H1 (cell line): ENCODE measurements around the gene KLHL34. TPM values are rescaled to one million over a fixed set of nuclear protein-coding genes. Genes with fewer than 3 reads are reported as not detected.

Source experiments
- CTCF ChIA-PET: fragments of 300-600 bp; sonication (Branson Sonifier 250); formaldehyde crosslinking; loops from one replicate; lab custom pipeline; 2021; ENCODE audit not compliant: partially characterized antibody; lab: Charles Lee
- POLR2A ChIA-PET: fragments of 300-600 bp; sonication (Branson Sonifier 250); formaldehyde crosslinking; loops from one replicate; lab custom pipeline; 2021; ENCODE audit warnings: inconsistent platforms; ENCODE audit not compliant: partially characterized antibody; lab: Charles Lee
- DNase-seq, 2 experiments: peaks; one replicate each; pipeline versions ENCODE4 v3.0.0 to v3.0.0-alpha.2; 2010 to 2022; ENCODE audit warnings: low spot score in 2 of 2, low read depth in 1 of 2, mixed read lengths in 1 of 2
- FAIRE-seq: peaks from 2 replicates; lab custom pipeline; 2011; peaks lifted over from hg19 to GRCh38; lab: Jason Lieb, UNC
- H2AFZ ChIP-seq: 2 replicates; pipeline ENCODE4 v1.8.1; 2012; ENCODE audit warnings: low read length, inconsistent platforms
- H2AK5ac ChIP-seq: 2 replicates; pipeline ENCODE4 v1.6.1; 2013; ENCODE audit warnings: low read depth, low read length
- H2BK120ac ChIP-seq: replicated peaks from 2 replicates; pipeline ENCODE3; 2013; ENCODE audit warnings: low read depth, low read length, inconsistent platforms
- H2BK12ac ChIP-seq: 2 replicates; pipeline ENCODE4 v1.6.1; 2013; ENCODE audit warnings: low read depth, low read length
- H2BK15ac ChIP-seq: 2 replicates; pipeline ENCODE4 v1.6.1; 2013; ENCODE audit warnings: low read length
- H2BK20ac ChIP-seq: 2 replicates; pipeline ENCODE4 v1.6.1; 2013; ENCODE audit warnings: low read length
- H2BK5ac ChIP-seq: 2 replicates; pipeline ENCODE4 v1.6.1; 2013; ENCODE audit warnings: low read depth, low read length
- H3K14ac ChIP-seq: 2 replicates; pipeline ENCODE4 v1.6.1; 2013; ENCODE audit warnings: inconsistent platforms; ENCODE audit not compliant: insufficient read length
- H3K18ac ChIP-seq: 2 replicates; pipeline ENCODE4 v1.6.1; 2013; ENCODE audit warnings: low read length; ENCODE audit errors: extremely low read depth
- H3K23ac ChIP-seq: 2 replicates; pipeline ENCODE4 v1.6.1; 2013; ENCODE audit warnings: inconsistent platforms; ENCODE audit not compliant: insufficient read length
- H3K23me2 ChIP-seq: 2 replicates; pipeline ENCODE4 v1.6.1; 2013; ENCODE audit warnings: low read depth, low read length
- H3K27ac ChIP-seq: 2 replicates; pipeline ENCODE4 v1.6.1; 2011; ENCODE audit warnings: low read depth, low read length, inconsistent platforms
- H3K27me3 ChIP-seq, 4 experiments: replicated peaks in 1 of 4; 1 replicate in 1 of 4; 2 replicates in 3 of 4; pipeline versions ENCODE4 v1.6.1 to v1.8.1; 2011 to 2013; ENCODE audit warnings: low read length in 3 of 4, mild to moderate bottlenecking in 3 of 4, inconsistent platforms in 2 of 4, mixed read lengths in 2 of 4, moderate library complexity in 1 of 4; ENCODE audit not compliant: control insufficient read depth in 3 of 4, insufficient read depth in 3 of 4; ENCODE audit errors: extremely low read depth in 1 of 4
- H3K36me3 ChIP-seq, 4 experiments: 2 replicates each; pipeline versions ENCODE4 v1.6.1 to v1.8.1; 2011 to 2013; ENCODE audit warnings: mild to moderate bottlenecking in 4 of 4, low read length in 3 of 4, moderate library complexity in 2 of 4, control low read depth in 1 of 4, inconsistent platforms in 1 of 4; ENCODE audit not compliant: insufficient read depth in 4 of 4, control insufficient read depth in 2 of 4
- H3K4ac ChIP-seq: replicated peaks from 2 replicates; pipeline ENCODE3; 2013; ENCODE audit warnings: low read length, low read depth, mixed read lengths, inconsistent platforms; ENCODE audit not compliant: insufficient read length
- H3K4me1 ChIP-seq, 4 experiments: replicated peaks in 1 of 4; 1 replicate in 1 of 4; 2 replicates in 3 of 4; pipeline versions ENCODE4 v1.6.1 to v1.8.1; 2011 to 2013; ENCODE audit warnings: low read length in 3 of 4, inconsistent platforms in 2 of 4, mixed read lengths in 1 of 4; ENCODE audit not compliant: insufficient read depth in 4 of 4, control insufficient read depth in 3 of 4
- H3K4me2 ChIP-seq, 2 experiments: 2 replicates each; pipeline versions ENCODE4 v1.6.1 to v1.8.1; 2011 to 2013; ENCODE audit warnings: low read depth in 2 of 2, low read length in 2 of 2, control low read depth in 1 of 2, inconsistent platforms in 1 of 2, mild to moderate bottlenecking in 1 of 2; ENCODE audit not compliant: insufficient read depth in 1 of 2
- H3K4me3 ChIP-seq, 4 experiments: fragments of 200-600, 300-600 bp in 1 of 4; sonication (generic), shearing (Covaris generic), sonication (Bioruptor Twin) in 1 of 4; 2 replicates each; pipeline versions ENCODE4 v1.5.1 to v1.8.1; 2011 to 2016; ENCODE audit warnings: low read length in 4 of 4, low read depth in 3 of 4, control low read depth in 2 of 4, inconsistent platforms in 2 of 4, mild to moderate bottlenecking in 2 of 4, mixed read lengths in 1 of 4, moderate library complexity in 1 of 4; ENCODE audit not compliant: insufficient read depth in 2 of 4; ENCODE audit errors: extremely low read depth in 1 of 4
- H3K56ac ChIP-seq: replicated peaks from 2 replicates; pipeline ENCODE3; 2013; ENCODE audit warnings: low read depth, mild to moderate bottlenecking, mixed read lengths, low read length, inconsistent platforms; ENCODE audit not compliant: insufficient read length
- H3K79me1 ChIP-seq: 2 replicates; pipeline ENCODE4 v1.6.1; 2013; ENCODE audit warnings: low read depth, low read length, control low read depth
- H3K79me2 ChIP-seq, 2 experiments: 2 replicates each; pipeline versions ENCODE4 v1.6.1 to v1.8.1; 2012 to 2013; ENCODE audit warnings: low read length in 2 of 2, mild to moderate bottlenecking in 2 of 2, inconsistent platforms in 1 of 2; ENCODE audit not compliant: insufficient read depth in 2 of 2, control insufficient read depth in 1 of 2
- H3K9ac ChIP-seq, 4 experiments: replicated peaks in 1 of 4; 1 replicate in 1 of 4; 2 replicates in 3 of 4; pipeline versions ENCODE4 v1.6.1 to v1.8.1; 2011 to 2013; ENCODE audit warnings: low read depth in 3 of 4, low read length in 3 of 4, control low read depth in 2 of 4, mild to moderate bottlenecking in 2 of 4, moderate library complexity in 2 of 4, inconsistent platforms in 1 of 4; ENCODE audit errors: extremely low read depth in 1 of 4
- H3K9me3 ChIP-seq, 2 experiments: 2 replicates each; pipeline versions ENCODE4 v1.6.1 to v1.8.1; 2012 to 2013; ENCODE audit warnings: mild to moderate bottlenecking in 2 of 2, moderate library complexity in 2 of 2, control low read depth in 1 of 2, inconsistent platforms in 1 of 2, low read depth in 1 of 2, low read length in 1 of 2, mixed read lengths in 1 of 2; ENCODE audit not compliant: insufficient read depth in 2 of 2
- H4K20me1 ChIP-seq, 2 experiments: replicated peaks in 1 of 2; 2 replicates each; pipeline versions ENCODE3 to v1.8.1; 2011 to 2013; ENCODE audit warnings: inconsistent platforms in 2 of 2, low read length in 2 of 2, mild to moderate bottlenecking in 1 of 2; ENCODE audit not compliant: insufficient read depth in 2 of 2, control insufficient read depth in 1 of 2
- H4K5ac ChIP-seq: 2 replicates; pipeline ENCODE4 v1.6.1; 2013; ENCODE audit warnings: low read length, low read depth, mixed read lengths, inconsistent platforms; ENCODE audit not compliant: insufficient read length
- H4K8ac ChIP-seq: 2 replicates; pipeline ENCODE4 v1.8.0; 2013; ENCODE audit warnings: mild to moderate bottlenecking, moderate library complexity, low read length, inconsistent platforms; ENCODE audit not compliant: insufficient read depth; ENCODE audit errors: extremely low read depth
- H4K91ac ChIP-seq: replicated peaks from 2 replicates; pipeline ENCODE3; 2013; ENCODE audit warnings: low read length, mixed read lengths, inconsistent platforms; ENCODE audit not compliant: insufficient read length
- EP300 ChIP-seq, 2 experiments: IDR thresholded peaks; 1 replicate in 1 of 2; 2 replicates in 1 of 2; pipeline ENCODE4 v1.6.1; 2011 to 2012; ENCODE audit warnings: low read depth in 2 of 2, low read length in 2 of 2, mild to moderate bottlenecking in 2 of 2, borderline replicate concordance in 1 of 2, inconsistent platforms in 1 of 2, moderate library complexity in 1 of 2
- HDAC2 ChIP-seq, 2 experiments: fragments of 300-600 bp in 1 of 2; sonication (generic) in 1 of 2; IDR thresholded peaks; 2 replicates each; pipeline ENCODE4 v1.6.1; 2011 to 2012; ENCODE audit warnings: low read depth in 2 of 2, low read length in 2 of 2, mild to moderate bottlenecking in 2 of 2, moderate library complexity in 2 of 2, borderline replicate concordance in 1 of 2, inconsistent platforms in 1 of 2
- TEAD4 ChIP-seq: IDR thresholded peaks from 2 replicates; pipeline ENCODE4 v1.6.1; 2012; ENCODE audit warnings: low read depth, low read length, inconsistent platforms, mixed read lengths
- WGBS, 2 experiments: shearing (Covaris generic) in 1 of 2; methylation state at CpG; one replicate each; pipeline versions ENCODE4 v1.1.6 to v1.1.7; 2013 to 2015; ENCODE audit warnings: low lambda C conversion rate in 2 of 2, mixed read lengths in 2 of 2, inconsistent platforms in 1 of 2, low coverage in 1 of 2, missing lambda C conversion rate in 1 of 2; ENCODE audit not compliant: insufficient replicate concordance in 2 of 2, insufficient coverage in 1 of 2, insufficient read length in 1 of 2; ENCODE audit errors: extremely low coverage in 1 of 2, missing lambda C conversion rate in 1 of 2; 5-methylcytosine and 5-hydroxymethylcytosine counted together
- polyA plus RNA-seq, 7 experiments: library from polyadenylated mRNA; depleted of rRNA in 3 of 7; stranded (reverse) in 5 of 7; unstranded in 2 of 7; fragments of >200 nt in 5 of 7; fragments of 200-250 nt in 2 of 7; gene quantifications; 1 replicate in 5 of 7; 2 replicates in 1 of 7; 4 replicates in 1 of 7; pipeline versions ENCODE4 v1.2.1 to v1.2.3, GENCODE V29; 2011 to 2013; ENCODE audit warnings: missing spikeins in 2 of 7, mixed read lengths in 2 of 7
- total RNA-seq: library from RNA; stranded (reverse); fragmentation: NEBNext Ultra II Directional; extraction: Animal tissue kit (Norgen Biotek cat#: 25700); gene quantifications from 2 replicates; pipeline ENCODE4 v1.2.1, GENCODE V29; 2021

Gene KLHL34
- total and polyA plus RNA-seq, 2 of the 8 experiments (the other 6 are each of a cell fraction or from before 2014, with no cell fraction given): not detected

- no peak overlapping the region for H4K5ac ChIP-seq
- H3K27me3 ChIP-seq: no peaks in the 10 kb centered on the region
- H3K18ac ChIP-seq: no peak overlapping the region
- no peak overlapping the region for H2AK5ac ChIP-seq
- no peak for DNase-seq
- H4K8ac ChIP-seq: no peak overlapping the region
- H3K9ac ChIP-seq: no peak overlapping the region
- no peak overlapping the region for H2BK20ac ChIP-seq
- FAIRE-seq: no peak
- no peak overlapping the region for H3K27ac ChIP-seq
- no peak overlapping the region for H3K14ac ChIP-seq
- no peak for TF ChIP-seq HDAC2 (IDR thresholded peaks at IDR 0.05; ENCODE audit: borderline replicate concordance in 1 of 2, low read depth in 2 of 2, low read length in 2 of 2)
- no peak for TF ChIP-seq EP300 (IDR thresholded peaks at IDR 0.05; ENCODE audit: borderline replicate concordance in 1 of 2, low read depth in 2 of 2, low read length in 2 of 2)
- TF ChIP-seq TEAD4: no peak
- H3K23ac ChIP-seq: no peak overlapping the region
- CTCF ChIA-PET: no interaction called here
- H2BK120ac ChIP-seq: no peak overlapping the region
- H3K4ac ChIP-seq: no peak overlapping the region
- H4K20me1 ChIP-seq: no peaks in the 10 kb centered on the region
- H2AFZ ChIP-seq: no peak overlapping the region
- no peak overlapping the region for H3K4me2 ChIP-seq
- H2BK5ac ChIP-seq: no peak overlapping the region
- POLR2A ChIA-PET: no interaction called here
- no peak overlapping the region for H4K91ac ChIP-seq
- H3K4me3 ChIP-seq: no peak overlapping the region
- no peaks in the 10 kb centered on the region for H3K79me1 ChIP-seq
- no peak overlapping the region for H3K56ac ChIP-seq
- H3K36me3 ChIP-seq: no peaks in the 10 kb centered on the region
- 82% methylated on average over 3 of the region's 3 CpGs; no CpG with 5 or more reads in 1 of the 2 experiments for WGBS, 2 experiments
- no peaks in the 10 kb centered on the region for H3K4me1 ChIP-seq
- H3K9me3 ChIP-seq: no peaks in the 10 kb centered on the region
- no peaks in the 10 kb centered on the region for H3K79me2 ChIP-seq
- H2BK15ac ChIP-seq: no peak overlapping the region
- no peaks in the 10 kb centered on the region for H3K23me2 ChIP-seq
- no peak overlapping the region for H2BK12ac ChIP-seq
Measured at GRCh38 chrX:21645886-21646285, 12.2 kb downstream of the KLHL34 start.
